DOHH2 (cell line): ENCODE results near the gene EIF6.
"Not testable (repeated sequence)": the region's sequence is repeated elsewhere in the genome, so short reads cannot be mapped to it uniquely, and the experiment has no call there.

Experiments used
- H3F3A ChIP-seq: fragments of 200-600 bp; sonication (generic), shearing (Covaris generic); 2 replicates; pipeline ENCODE4 v1.6.0; 2016; ENCODE audit warnings: antibody characterized with exemption, mild to moderate bottlenecking; ENCODE audit not compliant: control insufficient read depth, insufficient read depth
- H3K27ac ChIP-seq: fragments of 200-600 bp; sonication (generic); 2 replicates; pipeline ENCODE4 v1.5.1; 2014; ENCODE audit warnings: low read depth, mild to moderate bottlenecking, low read length, moderate library complexity
- H3K27me3 ChIP-seq: fragments of 200-600 bp; sonication (generic); 2 replicates; pipeline ENCODE4 v1.6.1; 2014; ENCODE audit warnings: mild to moderate bottlenecking, low read length, mixed read lengths; ENCODE audit not compliant: control insufficient read depth
- H3K36me3 ChIP-seq: fragments of 200-600 bp; sonication (generic); 2 replicates; pipeline ENCODE4 v1.6.1; 2014; ENCODE audit warnings: mild to moderate bottlenecking, low read length, moderate library complexity, mixed read lengths; ENCODE audit not compliant: control insufficient read depth
- H3K4me1 ChIP-seq: fragments of 200-600 bp; sonication (generic); 2 replicates; pipeline ENCODE4 v1.6.1; 2014; ENCODE audit warnings: mild to moderate bottlenecking, low read length, mixed read lengths; ENCODE audit not compliant: control insufficient read depth
- H3K4me2 ChIP-seq: fragments of 200-600 bp; sonication (generic); 2 replicates; pipeline ENCODE4 v1.6.0; 2014; ENCODE audit warnings: mild to moderate bottlenecking, low read length, moderate library complexity
- H3K4me3 ChIP-seq: fragments of 200-600 bp; sonication (generic); 2 replicates; pipeline ENCODE4 v1.5.1; 2014; ENCODE audit warnings: mild to moderate bottlenecking, low read length, mixed read lengths
- H3K79me2 ChIP-seq: fragments of 200-600 bp; sonication (generic); 2 replicates; pipeline ENCODE4 v1.6.1; 2014; ENCODE audit warnings: mild to moderate bottlenecking, low read length, mixed read lengths; ENCODE audit not compliant: control insufficient read depth
- H3K9me2 ChIP-seq: fragments of 200-600 bp; sonication (generic); replicated peaks from 2 replicates; pipeline ENCODE4 v1.6.1; 2014; ENCODE audit warnings: mild to moderate bottlenecking, low read length, mixed read lengths; ENCODE audit not compliant: control insufficient read depth
- H3K9me3 ChIP-seq: fragments of 200-600 bp; sonication (generic); 2 replicates; pipeline ENCODE4 v1.6.1; 2014; ENCODE audit warnings: antibody characterized with exemption, low read length, mixed read lengths; ENCODE audit not compliant: control insufficient read depth, insufficient read depth
- H4K20me1 ChIP-seq: fragments of 200-600 bp; sonication (generic); 2 replicates; pipeline ENCODE4 v1.6.0; 2014; ENCODE audit warnings: low read depth, mild to moderate bottlenecking, antibody characterized with exemption, low read length, moderate library complexity; ENCODE audit not compliant: control insufficient read depth, insufficient read depth
- CTCF ChIP-seq: fragments of 200-600 bp; sonication (generic); IDR thresholded peaks from one replicate; pipeline ENCODE4 v1.5.1; 2014; ENCODE audit warnings: antibody characterized with exemption, mild to moderate bottlenecking, low read depth, low read length; ENCODE audit not compliant: poor library complexity, severe bottlenecking
- EZH2phosphoT487 ChIP-seq: fragments of 200-600 bp; sonication (generic); IDR thresholded peaks from 2 replicates; pipeline ENCODE4 v1.6.1; 2017; ENCODE audit warnings: borderline replicate concordance, mild to moderate bottlenecking, antibody characterized with exemption, low read length, moderate library complexity, mixed read lengths

The EIF6 gene

DNA sequence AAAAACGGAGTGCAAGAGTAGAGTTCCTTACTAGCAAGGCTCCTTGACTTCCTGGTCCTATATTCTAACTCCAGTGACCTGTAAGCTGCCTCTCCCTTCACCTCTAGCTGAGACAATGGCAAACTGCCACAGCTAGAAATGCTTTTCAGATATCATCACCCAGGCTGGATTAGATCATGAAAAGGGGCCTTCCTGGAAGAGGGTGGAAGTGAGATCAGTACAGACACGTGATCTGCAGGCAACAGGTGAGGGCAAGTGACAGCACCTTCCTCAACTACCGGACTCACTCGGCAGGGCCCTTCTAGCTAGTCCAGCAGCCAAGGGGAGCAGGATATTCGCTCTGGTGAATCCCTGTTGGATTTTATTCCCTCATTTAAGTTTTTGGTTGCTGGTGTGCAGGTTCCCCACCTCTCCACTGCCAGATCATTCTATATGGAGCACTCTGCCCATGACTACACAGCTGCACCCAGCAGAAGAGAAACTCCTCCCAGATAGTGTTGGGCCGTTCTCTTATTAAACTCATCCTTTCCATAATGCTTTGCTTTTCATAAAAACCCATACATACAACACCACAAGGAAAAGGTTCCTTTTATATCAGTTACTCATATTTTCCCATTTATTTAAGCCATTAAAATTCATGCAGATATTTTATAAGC is 34.1 kb upstream of the EIF6 start:
- Histone ChIP-seq H3K27ac (no peak overlapping the region), H3K4me1 (no peaks in the 10 kb centered on the region)

GRCh38 chr20:35317416-35318210 is 33.0 kb upstream of the EIF6 start:
- Histone ChIP-seq H3K9me3 (no peaks in the 10 kb centered on the region), H4K20me1 (no peaks in the 10 kb centered on the region), H3K9me2 (no peaks in the 10 kb centered on the region), H3F3A (no peaks in the 10 kb centered on the region), H3K4me1 (no peaks in the 10 kb centered on the region), H3K4me2 (no peak overlapping the region), H3K27ac (no peak overlapping the region), H3K36me3 (peaks cover 8% of the 10 kb centered on the region), H3K27me3 (no peaks in the 10 kb centered on the region), H3K79me2 (no peaks in the 10 kb centered on the region), H3K4me3 (no peak overlapping the region)
- no peak for TF ChIP-seq CTCF
- no peak for TF ChIP-seq EZH2phosphoT487

More for the DNA sequence above, 34.1 kb upstream of the EIF6 start:
- Histone ChIP-seq H3K4me3 (no peak overlapping the region), H4K20me1 (no peaks in the 10 kb centered on the region), H3K9me2 (no peaks in the 10 kb centered on the region), H3K9me3 (no peaks in the 10 kb centered on the region), H3K79me2 (no peaks in the 10 kb centered on the region), H3K36me3 (peaks cover 8% of the 10 kb centered on the region), H3K4me2 (no peak overlapping the region), H3K27me3 (no peaks in the 10 kb centered on the region), H3F3A (no peaks in the 10 kb centered on the region)
- no peak for TF ChIP-seq CTCF
- no peak for TF ChIP-seq EZH2phosphoT487

GRCh38 chr20:35316086-35316485 is 31.5 kb upstream of the EIF6 start:
- Histone ChIP-seq H3F3A (no peaks in the 10 kb centered on the region), H3K36me3 (peaks cover 12% of the 10 kb centered on the region), H3K79me2 (no peaks in the 10 kb centered on the region), H3K27ac (no peak overlapping the region), H3K4me1 (no peaks in the 10 kb centered on the region), H3K9me3 (no peaks in the 10 kb centered on the region), H4K20me1 (no peaks in the 10 kb centered on the region), H3K27me3 (no peaks in the 10 kb centered on the region), H3K4me2 (no peak overlapping the region), H3K9me2 (no peaks in the 10 kb centered on the region), H3K4me3 (no peak overlapping the region)
- TF ChIP-seq EZH2phosphoT487, result no peak
- TF ChIP-seq CTCF, result no peak

DNA sequence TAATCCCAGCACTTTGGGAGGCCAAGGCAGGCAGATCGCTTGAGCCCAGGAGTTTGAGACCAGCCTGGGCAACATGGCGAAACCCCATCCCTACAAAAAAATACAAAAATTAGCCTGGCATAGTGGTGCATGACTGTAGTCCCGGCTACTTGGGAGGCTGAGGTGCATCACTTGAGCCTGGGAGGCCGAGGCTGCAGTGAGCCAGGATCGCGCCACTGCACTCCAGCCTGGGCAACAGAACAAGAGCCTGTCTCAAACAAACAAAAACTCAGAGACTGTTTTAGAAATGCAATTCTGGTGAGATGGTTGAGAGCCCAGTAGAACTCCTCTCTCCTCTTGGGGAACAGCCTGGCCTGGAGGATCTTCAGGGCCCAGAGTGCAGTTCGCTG is 31.1 kb upstream of the EIF6 start:
- H3K4me2 ChIP-seq, result not testable (repeated sequence)

More for the DNA sequence above, 31.1 kb upstream of the EIF6 start:
- H3K27ac ChIP-seq, H3K79me2 ChIP-seq, H3K27me3 ChIP-seq, H3K9me3 ChIP-seq, H4K20me1 ChIP-seq, H3K4me1 ChIP-seq, H3K4me3 ChIP-seq, H3F3A ChIP-seq, H3K9me2 ChIP-seq: not testable (repeated sequence)
- H3K36me3 ChIP-seq, result peaks cover 12% of the 10 kb centered on the region
